HG03025 (cell line): ENCODE data around the gene FSIP1.

Experiments
- ATAC-seq: cut with Tn5 transposase; IDR thresholded peaks from one replicate; pipeline ENCODE4 v1.9.1; 2021; ENCODE audit warnings: mild to moderate bottlenecking, moderate library complexity; ENCODE audit not compliant: unreplicated experiment, low FRiP score

The FSIP1 gene

DNA sequence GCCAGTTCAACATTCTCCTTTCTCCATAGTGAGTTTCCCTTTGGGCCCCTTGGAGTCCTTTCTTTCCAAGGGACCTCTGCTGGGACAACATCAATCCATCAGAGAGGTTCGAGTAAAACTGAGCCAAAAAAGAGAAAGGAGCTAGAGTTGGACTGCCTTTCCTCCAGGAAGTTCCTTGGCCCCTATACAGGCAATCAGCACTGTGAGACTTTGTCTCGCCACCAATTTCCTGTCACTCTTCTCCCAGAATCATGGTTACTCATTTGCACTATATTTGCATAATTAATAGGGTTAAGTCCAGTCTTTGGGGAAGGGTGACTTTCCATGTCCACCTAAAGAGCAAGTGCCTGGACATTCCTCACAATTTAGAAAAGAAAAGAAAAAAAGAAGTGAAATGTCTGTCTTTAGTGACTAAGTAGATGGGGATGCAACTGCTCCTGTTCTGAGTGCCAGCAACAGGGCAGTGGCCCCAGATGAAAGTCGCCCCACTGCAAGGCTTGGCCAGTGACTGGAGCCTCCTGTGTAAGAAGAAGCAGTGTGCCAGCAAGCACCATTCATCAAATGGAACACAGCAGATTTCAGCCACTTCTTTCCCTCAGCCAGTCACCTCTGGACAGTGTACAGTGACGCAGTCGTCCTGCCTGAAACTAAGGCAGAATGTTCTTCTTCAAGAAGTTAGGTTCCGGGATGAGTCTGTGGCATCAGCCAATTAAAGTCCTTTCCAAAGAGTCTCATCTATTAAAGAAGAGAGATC lies 91.6 kb downstream of the FSIP1 start:
- no peak for ATAC-seq

DNA sequence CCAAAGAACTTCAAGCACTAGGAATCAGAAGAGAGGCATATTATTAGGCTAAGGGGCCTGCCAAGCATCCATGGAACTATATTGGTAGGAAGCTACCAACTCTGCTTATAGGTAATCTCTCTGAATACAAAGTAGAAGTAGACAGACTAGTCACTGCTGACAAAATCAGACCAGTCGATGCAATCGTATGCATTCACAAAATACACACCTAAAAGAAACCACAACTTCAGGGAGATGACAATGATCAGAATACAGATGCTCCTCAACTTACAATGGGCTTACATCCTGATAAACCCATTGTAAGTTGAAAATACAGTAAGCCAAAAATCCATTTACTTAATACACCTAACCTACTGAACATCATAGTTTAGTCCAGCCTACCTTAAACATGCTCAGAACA lies 94.7 kb downstream of the FSIP1 start:
- ATAC-seq: no peak

DNA sequence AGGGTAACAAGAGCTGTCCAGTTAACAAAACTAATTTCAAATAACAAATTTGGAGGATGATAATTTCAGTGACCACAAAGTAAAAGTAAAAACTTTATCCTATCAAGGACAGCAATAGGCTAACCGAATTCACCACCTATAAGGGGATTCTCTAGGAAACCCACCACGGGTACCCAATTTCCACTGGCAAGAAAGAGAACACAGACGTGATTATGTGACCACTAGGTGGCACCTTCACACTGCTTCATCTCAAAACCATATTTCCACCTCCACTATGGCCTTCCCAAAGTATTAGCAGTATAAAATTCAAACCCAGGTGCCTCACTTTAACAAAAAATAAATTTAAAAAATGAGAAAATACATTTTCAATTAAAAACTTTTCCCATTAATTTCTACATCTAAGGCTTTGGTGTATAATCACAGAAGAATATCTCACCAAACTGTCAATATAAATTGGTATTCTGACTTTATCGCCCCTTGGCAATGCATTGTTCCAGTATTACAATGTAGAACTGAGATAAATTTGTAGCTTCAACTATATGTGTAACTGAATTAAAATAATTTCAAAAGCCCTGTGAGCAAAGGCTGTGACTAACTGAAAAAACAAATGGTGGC lies 96.5 kb downstream of the FSIP1 start:
- ATAC-seq: no peak

DNA sequence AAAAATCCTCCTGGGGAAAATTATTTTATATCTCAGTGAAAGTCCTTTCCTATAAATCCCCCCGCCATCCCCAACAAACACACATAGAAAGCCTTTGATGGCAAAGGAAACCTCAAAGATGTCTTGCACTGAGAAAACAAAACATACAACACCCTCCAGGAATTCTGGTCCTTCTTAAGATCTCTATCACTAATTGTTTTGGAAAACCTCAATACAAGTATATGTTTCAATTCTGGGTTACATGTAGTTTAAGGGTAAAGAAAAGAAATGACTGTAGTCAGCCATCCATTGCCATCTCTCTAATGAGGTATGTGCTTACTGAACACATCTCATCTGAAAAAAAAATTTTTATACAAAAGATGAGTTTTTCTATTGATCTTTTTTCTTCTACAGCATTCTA lies 97.3 kb downstream of the FSIP1 start:
- no peak for ATAC-seq

GRCh38 chr15:39684233-39684632 lies 98.4 kb downstream of the FSIP1 start:
- no peak for ATAC-seq

- ATAC-seq: no peak
Measured at GRCh38 chr15:39682366-39682765, 100.3 kb downstream of the FSIP1 start.

GRCh38 chr15:39680868-39681267 lies 101.8 kb downstream of the FSIP1 start:
- ATAC-seq: no peak

DNA sequence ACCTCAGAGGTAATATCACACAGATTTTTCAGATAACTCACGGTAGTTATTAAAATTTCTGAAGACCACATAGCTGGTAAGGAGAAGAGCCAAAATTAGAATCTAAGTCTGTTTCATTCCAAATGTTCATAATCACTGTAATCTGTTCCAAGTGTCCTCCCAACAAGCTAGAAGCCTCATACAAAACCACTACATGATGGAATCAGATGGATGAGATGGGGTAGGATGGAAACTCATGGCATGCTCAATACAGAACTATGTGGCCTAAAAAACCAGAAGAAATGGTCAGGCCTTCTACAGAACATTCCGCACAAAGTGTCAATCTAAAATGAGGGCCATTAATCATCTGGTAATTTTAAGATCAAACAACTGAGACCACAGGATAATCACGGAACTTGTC lies 110.0 kb downstream of the FSIP1 start:
- ATAC-seq: no peak

GRCh38 chr15:39672184-39672583 lies 110.5 kb downstream of the FSIP1 start:
- no peak for ATAC-seq

GRCh38 chr15:39670687-39671086 lies 112.0 kb downstream of the FSIP1 start:
- no peak for ATAC-seq

GRCh38 chr15:39669661-39670060 lies 113.0 kb downstream of the FSIP1 start:
- no peak for ATAC-seq

DNA sequence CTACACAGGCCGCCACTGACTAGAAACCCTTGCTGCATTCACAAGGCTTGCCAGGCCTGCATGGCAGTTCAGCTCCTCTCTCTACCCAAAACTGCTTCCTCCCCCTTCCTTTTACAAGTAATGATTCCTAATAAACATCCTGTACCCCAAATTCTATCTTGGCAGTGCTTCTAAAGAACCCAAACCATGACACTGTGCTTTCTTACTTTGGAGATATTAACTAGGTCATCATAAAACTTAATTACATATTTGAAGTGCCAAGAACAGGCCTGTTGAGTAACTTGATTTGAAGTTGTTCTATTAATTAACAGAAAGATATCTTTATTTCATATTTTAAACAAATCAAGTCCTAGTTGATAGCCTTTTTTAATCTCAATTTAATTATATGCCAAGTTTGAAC lies 113.4 kb downstream of the FSIP1 start:
- ATAC-seq: no peak

- ATAC-seq: no peak
Measured at GRCh38 chr15:39668457-39668856, 114.2 kb downstream of the FSIP1 start.

DNA sequence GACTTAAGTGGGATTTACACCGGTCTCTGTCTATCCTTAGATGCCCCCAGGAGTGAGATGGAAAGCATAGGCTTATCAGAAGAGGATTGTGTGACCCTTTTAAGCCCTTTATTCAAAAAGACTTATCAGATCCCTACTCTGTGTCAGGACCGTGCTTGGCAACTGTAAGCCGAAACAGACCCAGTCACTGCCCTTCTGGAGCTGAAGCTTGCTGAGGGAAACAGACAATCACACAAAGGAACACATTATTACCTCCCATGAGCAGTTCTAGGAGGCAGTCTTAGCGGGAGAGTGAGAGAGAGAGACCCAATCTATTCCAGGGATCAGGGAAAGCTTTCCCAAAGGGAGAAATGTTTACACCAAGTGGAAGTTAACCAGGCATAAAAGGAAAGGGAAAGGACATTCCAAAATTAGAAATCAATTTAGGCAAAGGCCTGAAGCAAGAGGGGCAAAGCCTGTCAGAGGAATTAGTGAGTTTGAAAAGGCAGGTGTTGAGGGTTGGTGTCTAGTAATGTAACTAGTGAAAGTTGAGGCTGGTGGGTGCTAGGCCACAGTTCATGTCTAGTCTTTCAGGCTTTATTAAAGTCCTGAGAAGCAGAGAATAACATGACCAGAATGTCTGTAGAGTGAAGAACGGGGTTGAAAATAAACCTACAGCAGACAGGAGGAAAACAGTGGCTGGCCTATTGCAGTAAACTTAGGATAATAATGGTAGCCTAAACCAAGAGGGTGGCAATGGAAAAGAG lies 115.1 kb downstream of the FSIP1 start:
- ATAC-seq: no peak

DNA sequence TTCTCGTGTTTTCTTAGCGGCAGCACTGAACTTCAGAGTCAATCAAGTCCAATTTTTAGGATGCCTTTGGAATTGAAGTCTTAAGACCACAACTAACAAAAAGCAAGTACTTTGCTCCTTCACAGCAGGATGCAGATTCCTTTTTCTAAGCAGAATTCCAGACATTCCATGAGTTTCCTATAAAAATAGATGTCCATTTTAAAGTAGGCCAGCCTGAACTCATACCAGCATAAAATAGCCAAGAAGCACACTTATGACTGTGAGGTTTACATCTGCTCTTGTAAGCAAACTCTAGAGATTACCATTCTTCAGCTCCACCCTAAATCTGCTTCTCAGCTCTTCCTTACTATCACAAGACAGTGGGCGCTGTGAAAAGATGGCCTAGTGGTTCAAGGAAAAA lies 116.0 kb downstream of the FSIP1 start:
- ATAC-seq: no peak

- ATAC-seq: no peak
Measured at GRCh38 chr15:39665629-39666250, 116.9 kb downstream of the FSIP1 start.

DNA sequence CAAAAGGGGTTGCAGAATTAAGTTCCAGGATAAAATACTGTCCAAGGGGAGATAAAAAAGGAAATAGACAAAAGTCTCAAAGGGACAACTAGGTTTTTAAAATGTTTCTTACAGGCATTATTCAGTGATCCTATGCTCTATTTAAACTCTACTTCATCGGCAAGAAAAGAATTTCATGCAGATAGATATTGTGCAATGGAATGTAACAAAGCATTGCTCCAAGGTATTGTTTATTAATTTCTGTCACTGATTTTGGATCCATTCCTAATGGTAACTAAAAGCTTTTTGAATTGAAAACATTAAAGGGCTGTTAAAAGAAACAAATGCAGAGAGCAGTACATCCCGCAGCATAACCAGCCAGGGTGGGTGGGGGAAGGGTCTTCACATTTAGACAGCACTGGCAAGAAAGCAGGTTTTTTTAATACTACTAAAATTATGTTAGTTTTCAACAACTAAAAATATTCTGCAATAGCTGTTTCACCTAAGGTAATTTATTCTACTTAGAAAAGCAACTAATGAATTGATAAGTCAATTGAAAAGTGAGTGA lies 118.9 kb downstream of the FSIP1 start:
- no peak for ATAC-seq

DNA sequence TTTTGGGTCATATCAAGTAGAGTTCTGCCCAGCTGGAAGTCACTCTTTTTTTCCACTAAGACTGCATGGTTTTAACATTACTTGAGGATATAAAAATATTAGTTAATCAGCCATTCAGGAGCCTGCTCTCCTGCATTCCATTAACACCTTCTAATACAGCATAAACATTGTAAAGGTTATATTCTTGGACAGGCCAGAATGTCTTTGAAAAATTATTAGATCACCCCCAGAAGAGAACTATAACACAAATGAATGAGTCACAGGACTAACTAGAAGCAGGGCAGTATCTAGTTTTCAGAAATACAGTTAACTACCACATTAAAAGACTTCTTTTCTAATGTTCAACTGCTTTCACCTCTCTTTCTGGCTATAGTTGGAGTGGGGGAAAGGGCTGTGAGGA lies 120.9 kb downstream of the FSIP1 start:
- ATAC-seq: no peak

GRCh38 chr15:39658740-39659139 lies 123.9 kb downstream of the FSIP1 start:
- no peak for ATAC-seq

DNA sequence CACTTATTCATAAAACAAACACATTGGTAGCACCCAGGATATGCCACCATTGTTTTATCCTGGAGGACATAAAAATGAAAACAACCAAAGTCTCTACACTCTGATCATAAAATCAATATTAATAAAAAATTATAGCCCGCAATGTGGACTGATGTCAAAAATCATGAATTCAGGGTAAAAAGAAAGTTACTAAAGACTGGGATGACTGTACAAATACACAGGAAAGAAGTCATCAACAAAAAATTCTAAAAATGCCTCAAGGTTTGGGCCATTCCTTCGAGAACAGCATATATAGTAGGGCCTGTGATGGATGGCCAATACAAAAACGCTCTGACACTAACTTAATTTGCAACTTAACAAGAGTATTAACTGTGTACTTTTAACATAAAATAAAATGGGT lies 125.0 kb downstream of the FSIP1 start:
- ATAC-seq: no peak

GRCh38 chr15:39657181-39657580 lies 125.5 kb downstream of the FSIP1 start:
- no peak for ATAC-seq
